Hepatocyte (in vitro differentiated cells): ENCODE measurements around the gene BEND3.
"Not testable (repeated sequence)": the region's sequence is repeated elsewhere in the genome, so short reads cannot be mapped to it uniquely, and the experiment has no call there.

Experiments
- CTCF ChIP-seq: fragments of 200-600 bp; sonication (generic); IDR thresholded peaks from 2 replicates; pipeline ENCODE4 v1.5.1; 2016; ENCODE audit warnings: antibody characterized with exemption, mild to moderate bottlenecking; ENCODE audit not compliant: poor library complexity
- EZH2phosphoT487 ChIP-seq: fragments of 200-600 bp; sonication (generic); IDR thresholded peaks from one replicate; pipeline ENCODE4 v1.6.1; 2018; ENCODE audit warnings: antibody characterized with exemption, mild to moderate bottlenecking, low read depth, moderate library complexity; ENCODE audit not compliant: unreplicated experiment, severe bottlenecking

GRCh38 chr6:107019628-107020027 is 95.7 kb downstream of the BEND3 start:
- TF ChIP-seq EZH2phosphoT487, CTCF: not testable (repeated sequence)
